GM18520 (cell line): ENCODE measurements around the gene TTC16.
"Not testable (repeated sequence)": the region's sequence is repeated elsewhere in the genome, so short reads cannot be mapped to it uniquely, and the experiment has no call there.

Experiments used
- ATAC-seq: cut with Tn5 transposase; IDR thresholded peaks from one replicate; pipeline ENCODE4 v1.9.1; 2021; ENCODE audit not compliant: unreplicated experiment

The TTC16 gene

GRCh38 chr9:127742435-127743088 is 26.7 kb downstream of the TTC16 start:
- ATAC-seq: no peak

DNA sequence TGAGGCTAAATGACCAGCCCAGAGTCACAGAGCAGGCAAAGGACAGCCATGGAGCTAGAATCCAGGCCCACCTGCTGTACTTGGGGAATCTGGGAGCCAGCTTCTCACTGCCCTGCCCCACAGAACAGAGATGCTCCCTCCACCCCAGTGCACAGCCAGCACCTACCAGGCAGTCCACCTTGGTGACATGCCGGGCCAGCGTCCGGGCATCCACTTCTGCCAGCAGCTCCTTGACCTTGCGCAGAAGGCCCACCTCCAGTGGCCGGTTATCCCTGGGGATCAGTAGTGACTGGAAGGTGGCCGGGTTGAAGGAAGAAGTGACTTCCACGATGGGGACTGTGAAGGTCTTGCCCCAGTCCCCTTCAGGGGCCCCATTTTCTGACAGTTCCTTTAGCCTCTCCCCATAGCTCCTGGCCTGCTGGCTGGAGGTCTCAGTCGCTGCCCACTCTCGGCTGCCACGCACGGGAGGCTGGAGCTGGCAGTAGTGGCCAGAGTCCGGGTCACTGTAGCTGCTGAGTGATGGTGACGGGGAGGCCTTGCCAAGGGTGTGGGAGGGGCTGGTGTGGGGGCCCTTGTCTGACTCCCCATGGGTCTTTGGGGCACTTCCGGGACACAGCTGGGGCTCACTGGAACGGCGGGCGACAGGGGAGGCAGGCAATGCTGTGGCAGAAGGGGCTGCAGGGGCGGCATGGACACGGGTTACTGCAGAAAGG is 28.7 kb downstream of the TTC16 start:
- ATAC-seq: no peak

DNA sequence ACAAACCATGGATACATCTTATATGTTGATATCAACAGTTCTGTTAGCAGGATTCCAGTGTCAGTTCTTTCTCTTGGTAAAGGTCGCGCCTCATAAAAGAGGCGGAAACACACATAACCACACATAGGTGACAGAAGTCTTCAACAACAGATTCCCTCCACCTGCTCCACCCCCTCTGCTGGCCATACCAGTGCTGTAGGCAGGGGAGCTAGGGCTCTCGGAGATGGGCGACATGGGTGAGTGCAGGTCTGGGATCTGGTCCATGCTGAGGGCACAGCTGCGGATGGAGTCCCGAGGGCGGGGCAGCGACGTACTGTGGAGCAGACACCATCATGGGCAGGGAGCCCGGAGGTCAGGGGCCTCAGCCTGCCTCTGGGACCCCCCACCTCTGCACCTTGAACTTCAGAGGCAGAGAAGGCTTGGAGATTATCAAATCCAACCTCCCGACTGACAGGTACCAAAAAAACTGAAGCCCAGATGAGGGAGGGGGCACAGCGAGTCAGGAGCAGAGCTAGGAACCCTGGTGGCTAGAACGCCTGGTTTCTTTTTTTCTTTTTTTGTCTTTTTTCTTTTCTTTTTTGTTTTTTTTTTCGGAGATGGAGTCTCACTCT is 31.2 kb downstream of the TTC16 start:
- no peak for ATAC-seq

GRCh38 chr9:127749090-127749787 is 33.4 kb downstream of the TTC16 start:
- ATAC-seq: no peak

- no peak for ATAC-seq
These were observed 35.6 kb downstream of the TTC16 start for GRCh38 chr9:127751269-127752054.

DNA sequence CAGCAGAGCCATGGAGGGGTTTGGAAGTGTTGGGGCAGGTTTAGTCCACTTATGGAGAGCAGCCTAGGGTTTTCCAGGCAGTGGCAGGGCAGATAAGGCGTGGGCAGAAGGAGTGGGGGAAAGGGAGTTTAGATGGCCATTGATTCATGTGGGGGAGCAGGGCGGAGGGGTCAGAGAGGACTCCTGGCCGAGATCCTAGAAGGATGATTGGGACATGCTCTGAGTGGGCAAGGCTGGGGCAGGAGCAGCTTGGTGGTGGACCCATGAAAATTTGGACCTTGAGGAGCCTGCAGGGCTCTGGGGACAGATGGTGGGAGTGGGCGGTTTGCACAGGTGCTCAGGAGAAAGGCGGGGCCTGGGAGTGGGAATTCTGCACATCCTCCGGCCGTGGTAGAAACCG is 37.3 kb downstream of the TTC16 start:
- ATAC-seq: no peak

GRCh38 chr9:127753622-127754021 is 37.7 kb downstream of the TTC16 start:
- ATAC-seq: no peak

GRCh38 chr9:127754099-127755060 is 38.5 kb downstream of the TTC16 start:
- ATAC-seq: no peak

DNA sequence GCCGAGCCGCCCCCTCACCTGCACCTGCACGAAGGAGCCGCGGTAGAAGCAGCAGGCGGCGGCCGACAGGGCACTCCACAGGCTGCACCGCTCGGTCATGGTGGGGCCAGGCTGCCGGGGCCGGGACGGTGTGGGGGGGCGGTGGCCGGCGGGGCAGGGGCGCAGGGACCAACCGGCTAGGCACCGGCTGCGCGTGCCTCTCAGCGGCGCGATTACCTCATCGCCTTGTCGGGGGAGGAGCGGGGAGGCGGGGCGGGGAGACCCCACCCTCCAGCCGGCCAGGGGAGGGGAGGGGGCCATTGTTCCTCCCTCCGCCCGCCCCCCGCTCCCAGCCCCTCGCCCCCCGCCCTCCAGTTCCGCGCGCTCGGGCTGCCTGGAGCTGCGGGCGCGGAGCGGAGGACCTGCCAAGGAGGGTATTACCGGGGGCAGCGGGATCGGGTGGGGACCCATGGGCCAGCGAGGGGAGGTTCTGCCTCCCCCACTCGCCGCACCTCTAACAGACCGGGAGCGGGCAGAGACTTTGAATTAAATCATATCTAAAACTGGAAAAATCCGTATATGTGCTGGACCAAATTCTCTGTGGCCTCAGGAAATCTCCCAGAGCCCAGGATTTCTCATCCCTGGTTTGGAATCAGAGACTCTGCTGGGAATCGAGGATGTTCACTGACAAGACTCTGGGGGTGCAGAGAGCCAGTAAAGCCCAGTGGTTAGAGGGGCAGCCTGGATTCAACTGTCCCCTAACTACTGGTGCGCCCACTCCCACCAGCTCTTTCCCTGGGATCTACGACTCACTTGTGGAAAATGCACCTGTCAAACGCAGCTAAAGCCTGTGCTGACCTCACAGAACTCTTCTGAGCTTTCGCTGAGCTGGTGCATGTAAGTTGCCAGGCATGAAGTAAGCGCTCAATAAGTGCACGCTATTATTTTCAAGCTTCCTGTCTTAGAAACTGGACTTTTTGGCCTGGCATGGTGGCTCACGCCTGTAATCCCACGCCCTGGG is 39.5 kb downstream of the TTC16 start:
- no peak for ATAC-seq

- no peak for ATAC-seq
These were observed 40.4 kb downstream of the TTC16 start for GRCh38 chr9:127756233-127756632.

- not testable (repeated sequence) for ATAC-seq
These were observed 40.9 kb downstream of the TTC16 start for GRCh38 chr9:127756776-127757175.

- no peak for ATAC-seq
These were observed 43.0 kb downstream of the TTC16 start for GRCh38 chr9:127758843-127759242.

DNA sequence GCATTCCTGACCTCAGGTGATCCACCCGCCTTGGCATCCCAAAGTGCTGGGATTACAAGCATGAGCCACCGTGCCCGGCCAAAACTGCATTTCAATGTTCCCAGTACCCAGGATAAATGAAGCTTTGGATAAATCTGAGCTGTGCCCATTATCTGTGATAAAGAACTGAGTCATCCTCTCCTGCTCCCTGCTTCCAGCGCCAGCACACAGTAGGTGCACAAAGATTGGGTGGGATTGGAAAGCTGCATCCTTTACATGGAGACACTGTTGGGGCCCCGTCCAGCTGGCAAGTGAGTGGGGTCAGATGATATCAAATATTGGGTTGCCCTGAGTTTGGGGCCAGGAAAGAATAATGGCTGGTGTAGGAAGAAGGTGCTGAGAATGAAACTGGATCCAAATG is 45.2 kb downstream of the TTC16 start:
- no peak for ATAC-seq

- ATAC-seq: no peak
These were observed 45.6 kb downstream of the TTC16 start for GRCh38 chr9:127761491-127761956.

GRCh38 chr9:127762111-127762676 is 46.3 kb downstream of the TTC16 start:
- no peak for ATAC-seq

DNA sequence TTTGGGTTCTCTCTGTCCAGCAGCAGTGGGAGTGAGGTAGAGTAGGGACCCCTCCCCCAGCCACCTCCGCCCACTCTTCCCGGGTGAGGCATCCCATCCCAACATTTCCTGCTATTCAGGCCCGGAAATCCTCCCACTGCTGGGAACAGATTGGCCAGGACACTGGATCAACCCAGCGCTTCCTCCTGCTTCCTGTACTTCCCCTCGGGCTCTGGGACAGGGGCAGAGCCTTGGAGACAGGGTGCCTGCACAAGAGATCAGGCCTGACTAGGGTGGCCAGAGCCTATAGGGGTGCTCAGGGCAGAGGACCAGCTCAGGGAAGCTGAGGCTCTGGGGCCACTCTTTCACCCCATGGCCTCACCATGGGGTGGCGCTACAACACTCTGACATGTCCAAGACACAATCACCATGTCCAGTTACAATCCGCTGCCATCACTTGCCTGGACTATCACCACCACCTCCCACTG is 48.1 kb downstream of the TTC16 start:
- no peak for ATAC-seq

DNA sequence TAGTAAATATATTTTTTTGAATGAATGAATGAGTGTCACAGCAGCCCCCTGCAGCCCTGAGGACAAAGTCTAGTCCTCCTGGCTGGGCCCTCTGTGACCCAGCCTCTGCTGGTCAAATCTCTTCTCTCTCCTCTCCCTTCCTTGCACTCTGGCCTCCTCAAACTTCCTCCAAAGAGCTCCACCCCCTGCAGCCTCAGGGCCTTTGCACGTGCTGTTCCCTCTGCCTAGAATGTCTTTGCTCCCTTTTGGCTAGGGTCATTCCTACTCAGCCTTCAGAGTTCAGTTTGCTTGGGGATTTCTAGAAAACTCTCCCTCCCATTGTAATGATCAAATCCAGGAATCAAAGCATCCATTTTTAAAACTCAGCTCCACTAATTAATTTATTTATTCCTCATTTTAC is 49.5 kb downstream of the TTC16 start:
- ATAC-seq: no peak

- no peak for ATAC-seq
These were observed 51.5 kb downstream of the TTC16 start for GRCh38 chr9:127767410-127767809.
